Dermis microvascular lymphatic vessel endothelial cell (primary cell): ENCODE data around the gene CACNG7. TPM values are rescaled to one million over a fixed set of nuclear protein-coding genes. Genes with fewer than 3 reads are reported as not detected.

Source experiments
- DNase-seq, 2 donors: peaks; one replicate each; pipeline versions ENCODE4 v3.0.0 to v3.0.0-alpha.2; 2010; ENCODE audit warnings: low read depth in 2 of 2
- total RNA-seq: library from RNA; depleted of rRNA; stranded (reverse); fragments of >200 nt; gene quantifications from 2 replicates; pipeline ENCODE4 v1.2.1, GENCODE V29; 2014

Gene CACNG7
- total RNA-seq, 1 donor from 2014 or later, result not detected

- DNase-seq, result no peak
These were observed 42.9 kb downstream of the CACNG7 start for GRCh38 chr19:53951947-53952346.

GRCh38 chr19:53953383-53953782, 44.3 kb downstream of the CACNG7 start:
- DNase-seq, result no peak

- no peak for DNase-seq
These were observed 48.5 kb downstream of the CACNG7 start for GRCh38 chr19:53957448-53958167.

GRCh38 chr19:53958168-53958571, 49.1 kb downstream of the CACNG7 start:
- no peak for DNase-seq

GRCh38 chr19:53958823-53959757, 50.0 kb downstream of the CACNG7 start:
- DNase-seq, result no peak

- no peak for DNase-seq
These were observed 51.1 kb downstream of the CACNG7 start for GRCh38 chr19:53960187-53960586.

GRCh38 chr19:53960886-53961285, 51.8 kb downstream of the CACNG7 start:
- DNase-seq, result no peak

GRCh38 chr19:53961523-53962356, 52.7 kb downstream of the CACNG7 start:
- DNase-seq, result peak in 1 of 2 donors; percentile 20

GRCh38 chr19:53962887-53963431, 53.9 kb downstream of the CACNG7 start, which contains the start of gene CACNG8:
CACNG8 (plus strand) TSS chr19:53962937.
- DNase-seq, result no peak

- peak in 1 of 2 donors; percentile 25 for DNase-seq
These were observed 56.0 kb downstream of the CACNG7 start for GRCh38 chr19:53965091-53965490.

GRCh38 chr19:53966931-53967330, 57.9 kb downstream of the CACNG7 start:
- DNase-seq, result no peak

- DNase-seq, result no peak
These were observed 60.3 kb downstream of the CACNG7 start for GRCh38 chr19:53969366-53969765.

- DNase-seq, result no peak
These were observed 62.6 kb downstream of the CACNG7 start for GRCh38 chr19:53971673-53972072.

GRCh38 chr19:53977429-53977990, 68.4 kb downstream of the CACNG7 start:
- peak; percentile 80 to 92 for DNase-seq

GRCh38 chr19:53977991-53978731, 69.1 kb downstream of the CACNG7 start:
- DNase-seq, result peak; percentile 84 to 96

- DNase-seq, result no peak
These were observed 70.1 kb downstream of the CACNG7 start for GRCh38 chr19:53978975-53979801.

GRCh38 chr19:53980539-53981375, 71.7 kb downstream of the CACNG7 start:
- DNase-seq, result peak in 1 of 2 donors; percentile 89

GRCh38 chr19:53981376-53981951, 72.4 kb downstream of the CACNG7 start:
- DNase-seq, result no peak
